Left cardiac atrium (tissue), 4 donors: ENCODE data around the gene SPTBN4. TPM values are rescaled to one million over a fixed set of nuclear protein-coding genes. Genes with fewer than 3 reads are reported as not detected.
A peak's percentile ranks its signal among the peaks of the same experiment; 100 is the strongest.
"Not testable (repeated sequence)": the region's sequence is repeated elsewhere in the genome, so short reads cannot be mapped to it uniquely, and the experiment has no call there.

Source experiments
- ATAC-seq, 2 donors: fragments of 200-7000 bp; cut with Tn5 transposase; one replicate each; pipeline ENCODE4 v1.9.1; 2020; ENCODE audit warnings: mild to moderate bottlenecking in 2 of 2, moderate library complexity in 2 of 2
- DNase-seq: peaks from one replicate; pipeline ENCODE4 v3.0.0-alpha.2; 2020
- intact Hi-C, 2 donors: fragments of 100-400 bp; cut with DNase I; formaldehyde crosslinking; loops; one replicate each; pipeline versions ENCODE4 v1.14.1 to v1.15.1; 2022 to 2023
- total RNA-seq, 2 donors: library from RNA; stranded (reverse); fragmentation: NEBNext Ultra II Directional; extraction: Animal tissue kit (Norgen Biotek cat#: 25700); gene quantifications; one replicate each; pipeline ENCODE4 v1.2.1, GENCODE V29; 2021
- donor health status: DM: no; HTN: yes; CAD: no.
- donor health status: DM: no; HTN: yes; CAD: no; lungs with severe emphysema.
- donor health status: DM: yes; HTN: yes; CAD: no.
- donor health status: Dilated cardiomyopathy.

SPTBN4 gene
- total RNA-seq, 2 donors from 2014 or later, result 3.4 to 4.8 TPM

DNA sequence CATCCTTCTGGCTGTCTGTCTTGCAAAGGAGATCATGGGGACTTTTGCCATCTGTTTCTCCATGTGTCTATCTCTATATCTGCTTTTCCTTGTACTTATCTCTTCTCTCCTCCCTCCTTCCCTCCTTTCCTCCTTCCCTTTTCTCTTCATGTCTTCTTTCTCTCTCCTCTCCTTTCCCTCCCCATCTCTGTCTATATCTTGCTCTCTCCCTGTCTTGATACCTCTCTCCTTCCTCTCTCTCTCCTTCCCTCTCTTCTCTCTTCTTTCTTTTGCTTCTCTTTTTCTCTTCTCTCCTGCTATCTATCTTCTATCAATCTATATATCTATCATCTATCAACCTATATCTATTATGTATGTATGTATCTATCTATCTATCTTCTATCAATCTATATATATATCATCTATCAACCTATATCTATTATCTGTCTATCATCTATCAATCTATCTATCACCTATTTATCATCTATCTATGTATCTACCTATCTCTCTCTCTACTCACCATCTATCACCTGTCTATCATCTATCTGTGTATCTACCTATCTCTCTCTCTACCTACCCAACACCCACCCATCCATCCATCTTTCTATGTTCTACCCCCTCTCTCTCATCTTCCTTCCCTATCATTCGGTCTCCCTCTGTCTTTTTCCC, 27.5 kb downstream of the SPTBN4 start:
- ATAC-seq, result no peak
- DNase-seq, result no peak
- intact Hi-C loops, result no loop called here

DNA sequence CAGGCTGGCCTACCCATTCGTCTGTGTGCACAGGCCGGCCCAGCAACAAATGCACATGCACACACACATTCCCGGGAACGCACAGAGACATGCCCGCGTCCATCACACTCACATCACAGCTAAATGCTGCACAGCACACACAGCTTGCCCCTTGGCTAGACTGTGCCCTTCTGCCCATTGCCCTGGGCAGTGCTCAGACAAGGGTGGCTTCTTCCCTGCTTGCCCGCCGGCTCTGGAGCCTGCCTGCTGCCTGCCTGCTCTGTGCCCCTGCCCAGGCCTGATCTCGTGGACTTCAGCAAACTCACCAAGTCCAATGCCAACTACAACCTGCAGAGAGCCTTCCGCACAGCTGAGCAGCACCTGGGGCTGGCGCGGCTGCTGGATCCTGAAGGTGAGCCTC, 30.4 kb downstream of the SPTBN4 start:
- DNase-seq (no peak), ATAC-seq (no peak)
- intact Hi-C loops, result no loop called here

DNA sequence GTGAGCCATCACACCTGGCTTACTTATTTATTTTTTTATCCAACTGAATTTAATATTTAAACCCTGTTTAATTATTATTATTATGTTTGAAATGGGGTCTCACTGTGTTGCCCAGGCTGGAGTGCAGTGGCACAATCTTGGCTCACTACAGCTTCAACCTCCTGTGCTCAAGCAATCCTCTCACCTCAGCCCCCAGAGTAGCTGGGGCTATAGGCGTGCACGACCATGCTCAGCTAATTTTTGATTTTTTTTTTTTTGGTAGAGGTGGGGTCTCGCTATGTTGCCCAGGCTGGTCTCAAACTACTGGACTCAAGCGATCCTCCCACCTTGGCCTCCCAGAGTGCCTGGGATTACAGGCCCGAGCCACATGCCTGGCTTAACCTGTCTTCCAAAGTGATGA, 32.5 kb downstream of the SPTBN4 start:
- DNase-seq (no peak), ATAC-seq (no peak)
- intact Hi-C loops, result no loop called here

DNA sequence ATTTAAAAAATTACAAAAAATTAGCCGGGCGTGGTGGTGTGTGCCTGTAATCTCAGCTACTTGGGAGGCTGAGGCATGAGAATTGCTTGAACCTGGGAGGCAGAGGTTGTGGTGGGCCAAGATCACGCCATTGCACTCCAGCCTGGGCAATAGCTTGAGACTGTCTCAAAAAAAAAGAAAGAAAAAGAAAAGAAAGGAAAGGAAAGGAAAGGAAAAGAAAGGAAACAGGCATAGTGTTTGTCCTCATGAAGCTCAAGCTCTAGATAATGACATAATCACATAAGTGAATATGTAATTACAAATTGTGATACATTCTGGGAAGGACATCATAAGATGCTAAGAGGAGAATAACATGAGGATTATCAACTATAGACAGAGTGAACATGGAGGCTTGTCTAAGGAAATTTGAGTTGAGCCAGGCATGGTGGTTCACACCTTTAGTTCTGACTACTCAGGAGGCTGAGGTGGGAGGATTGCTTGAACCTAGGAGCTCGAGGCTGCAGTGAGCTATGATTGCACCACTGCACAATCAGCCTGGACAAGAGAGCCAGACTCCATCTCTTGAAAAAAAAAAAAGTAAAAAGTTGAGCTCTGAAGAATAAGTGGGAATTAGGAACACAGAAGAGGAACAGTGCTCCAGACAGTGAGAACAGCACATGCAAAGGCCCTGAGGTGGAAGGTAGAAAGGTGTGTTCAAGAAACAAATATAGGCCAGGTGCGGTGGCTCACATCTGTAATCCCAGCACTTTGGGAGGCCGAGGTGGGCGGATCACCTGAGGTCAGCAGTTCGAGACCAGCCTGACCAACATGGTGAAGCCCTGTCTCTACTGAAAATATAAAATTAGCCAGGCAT, 34.1 kb downstream of the SPTBN4 start:
- intact Hi-C loops, DNase-seq, ATAC-seq: not testable (repeated sequence)

DNA sequence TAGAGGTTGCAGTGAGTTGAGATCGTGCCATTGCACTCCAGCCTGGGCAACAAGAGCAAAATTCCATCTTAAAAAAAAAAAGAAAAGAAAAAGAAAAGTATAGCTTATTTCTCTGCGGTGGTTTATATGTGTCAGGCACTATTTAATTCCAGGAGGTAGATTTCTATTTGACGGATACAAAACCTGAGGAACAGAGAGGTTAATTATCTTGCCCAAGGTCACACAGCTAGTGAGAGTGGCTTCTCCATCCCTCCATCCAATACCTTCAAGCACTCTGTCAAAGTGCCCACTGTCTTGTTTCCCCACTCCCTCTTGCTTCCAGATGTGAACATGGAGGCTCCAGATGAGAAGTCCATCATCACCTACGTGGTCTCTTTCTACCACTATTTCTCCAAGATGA, 34.8 kb downstream of the SPTBN4 start:
- intact Hi-C loops, result no loop called here
- DNase-seq (no peak), ATAC-seq (peak in 1 of 2 donors; percentile 23)

DNA sequence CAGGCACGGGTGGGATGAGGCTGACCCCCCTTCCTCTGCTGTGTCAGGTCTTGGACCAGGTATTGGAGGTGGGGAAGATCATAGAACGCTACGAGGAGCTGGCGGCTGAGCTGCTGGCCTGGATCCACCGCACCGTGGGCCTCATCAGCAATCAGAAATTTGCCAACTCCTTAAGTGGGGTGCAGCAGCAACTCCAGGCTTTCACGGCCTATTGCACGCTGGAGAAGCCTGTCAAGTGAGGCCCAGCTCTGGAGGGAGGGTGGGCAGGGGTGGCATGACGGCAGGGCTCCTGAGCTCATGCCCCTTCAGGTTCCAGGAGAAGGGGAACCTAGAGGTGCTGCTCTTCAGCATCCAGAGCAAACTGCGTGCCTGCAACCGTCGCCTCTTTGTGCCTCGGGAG, 35.3 kb downstream of the SPTBN4 start:
- intact Hi-C loops, result no loop called here
- DNase-seq (no peak), ATAC-seq (no peak)

GRCh38 chr19:40502647-40503319, 36.0 kb downstream of the SPTBN4 start:
- intact Hi-C loops, result no loop called here
- ATAC-seq (no peak), DNase-seq (no peak)

GRCh38 chr19:40503320-40503695, 36.5 kb downstream of the SPTBN4 start:
- intact Hi-C loops, result no loop called here
- no peak for ATAC-seq
- no peak for DNase-seq

GRCh38 chr19:40506099-40506498, 39.3 kb downstream of the SPTBN4 start:
- DNase-seq (no peak), ATAC-seq (no peak)
- intact Hi-C loops, result no loop called here

GRCh38 chr19:40507892-40508291, 41.1 kb downstream of the SPTBN4 start:
- ATAC-seq (no peak), DNase-seq (no peak)
- intact Hi-C loops, result no loop called here

DNA sequence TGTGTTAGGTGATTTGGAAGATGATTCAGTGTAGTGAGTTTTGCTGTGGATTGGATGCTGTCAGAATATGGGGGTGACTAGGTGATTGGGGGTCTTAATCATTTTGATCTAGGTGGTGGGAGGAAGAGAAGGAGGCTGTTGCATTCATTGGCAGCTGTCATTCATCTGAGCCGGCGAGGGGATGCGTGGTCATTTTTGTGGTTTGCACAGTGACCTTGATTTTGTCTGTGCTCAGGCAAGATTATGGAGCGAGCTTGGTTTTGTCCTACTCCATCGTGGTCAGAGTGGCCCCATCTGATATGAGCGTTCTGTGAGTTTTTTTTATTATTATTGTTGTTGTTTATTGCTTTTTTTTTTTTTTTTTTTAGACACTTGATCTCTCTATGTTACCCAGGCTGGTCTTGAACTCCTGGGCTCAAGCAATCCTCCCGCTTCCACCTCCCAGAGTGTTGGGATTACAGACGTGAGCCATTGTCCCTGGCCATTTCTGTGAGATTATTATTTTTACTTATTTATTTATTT, 42.0 kb downstream of the SPTBN4 start:
- DNase-seq (no peak), ATAC-seq (no peak)
- intact Hi-C loops, result no loop called here

DNA sequence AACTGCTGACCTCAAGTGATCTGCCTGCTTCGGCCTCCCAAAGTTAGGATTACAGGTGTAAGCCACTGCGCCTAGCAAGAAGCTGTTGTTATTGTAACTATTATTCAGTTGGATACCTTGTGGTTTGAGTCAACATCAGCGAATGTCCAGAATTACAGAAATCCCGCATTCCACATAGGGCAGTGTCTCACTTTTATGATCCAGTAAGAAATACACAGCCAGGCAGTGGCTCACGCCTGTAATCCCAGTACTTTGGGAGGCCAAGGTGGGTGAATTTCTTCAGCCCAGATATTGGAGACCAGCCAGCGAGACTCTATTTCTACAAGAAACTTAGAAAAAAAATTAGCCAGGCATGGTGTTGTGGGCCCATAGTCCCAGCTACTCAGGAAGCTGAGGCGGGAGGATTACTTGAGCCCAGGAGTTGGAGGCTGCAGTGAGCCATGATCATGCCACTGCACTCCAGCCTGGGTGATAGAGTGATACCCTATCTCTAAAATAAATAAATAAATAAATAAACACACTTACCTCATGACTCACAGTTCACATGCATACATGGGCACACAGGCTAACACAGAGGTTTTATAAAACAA, 43.8 kb downstream of the SPTBN4 start:
- ATAC-seq (no peak), DNase-seq (no peak)
- intact Hi-C loops, result no loop called here

- ATAC-seq (no peak), DNase-seq (no peak)
- intact Hi-C loops, result no loop called here
These were observed 44.7 kb downstream of the SPTBN4 start for GRCh38 chr19:40511487-40511886.

GRCh38 chr19:40512110-40512472, 45.3 kb downstream of the SPTBN4 start:
- ATAC-seq, result peak in 1 of 2 donors; percentile 15
- intact Hi-C loops, result no loop called here
- no peak for DNase-seq

DNA sequence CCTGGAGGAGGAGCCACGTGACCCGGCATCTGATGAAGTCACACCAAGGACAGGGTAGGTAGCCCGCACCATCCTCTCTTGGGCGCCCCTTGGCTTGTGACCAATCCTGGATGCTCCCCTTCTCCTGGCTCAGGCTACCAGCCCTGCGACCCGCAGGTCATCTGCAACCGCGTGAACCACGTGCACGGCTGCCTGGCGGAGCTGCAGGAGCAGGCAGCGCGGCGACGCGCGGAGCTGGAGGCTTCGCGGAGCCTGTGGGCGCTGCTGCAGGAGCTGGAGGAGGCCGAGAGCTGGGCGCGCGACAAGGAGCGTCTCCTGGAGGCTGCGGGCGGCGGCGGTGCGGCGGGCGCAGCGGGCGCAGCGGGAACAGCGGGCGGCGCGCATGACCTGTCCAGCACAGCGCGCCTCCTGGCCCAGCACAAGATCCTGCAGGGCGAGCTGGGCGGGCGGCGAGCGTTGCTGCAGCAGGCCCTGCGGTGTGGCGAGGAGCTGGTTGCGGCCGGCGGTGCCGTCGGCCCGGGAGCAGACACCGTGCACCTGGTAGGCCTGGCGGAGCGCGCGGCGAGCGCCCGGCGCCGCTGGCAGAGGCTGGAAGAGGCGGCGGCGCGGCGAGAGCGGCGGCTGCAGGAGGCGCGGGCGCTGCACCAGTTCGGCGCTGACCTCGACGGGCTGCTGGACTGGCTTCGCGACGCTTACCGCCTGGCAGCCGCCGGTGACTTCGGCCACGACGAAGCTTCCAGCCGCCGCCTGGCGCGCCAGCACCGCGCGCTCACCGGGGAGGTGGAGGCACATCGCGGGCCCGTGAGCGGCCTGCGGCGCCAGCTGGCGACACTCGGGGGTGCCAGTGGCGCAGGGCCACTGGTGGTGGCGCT, 45.9 kb downstream of the SPTBN4 start:
- ATAC-seq, result peak; percentile 56 to 66
- intact Hi-C loops, result no loop called here
- no peak for DNase-seq

- ATAC-seq (no peak), DNase-seq (no peak)
- intact Hi-C loops, result no loop called here
These were observed 46.5 kb downstream of the SPTBN4 start for GRCh38 chr19:40513345-40513678.

GRCh38 chr19:40513741-40514315, 47.0 kb downstream of the SPTBN4 start:
- DNase-seq, result no peak
- ATAC-seq, result no peak
- intact Hi-C loops, result no loop called here

GRCh38 chr19:40517248-40517647, 50.4 kb downstream of the SPTBN4 start:
- intact Hi-C loops, result no loop called here
- DNase-seq (no peak), ATAC-seq (no peak)
